Measurements from ENCODE around the gene RDH14. TPM values are rescaled to one million over a fixed set of nuclear protein-coding genes. Genes with fewer than 3 reads are reported as not detected.

The RDH14 gene
- total RNA-seq, 8 experiments from 2014 or later: 12.6 to 29.2 (median 18.5) TPM

DNA sequence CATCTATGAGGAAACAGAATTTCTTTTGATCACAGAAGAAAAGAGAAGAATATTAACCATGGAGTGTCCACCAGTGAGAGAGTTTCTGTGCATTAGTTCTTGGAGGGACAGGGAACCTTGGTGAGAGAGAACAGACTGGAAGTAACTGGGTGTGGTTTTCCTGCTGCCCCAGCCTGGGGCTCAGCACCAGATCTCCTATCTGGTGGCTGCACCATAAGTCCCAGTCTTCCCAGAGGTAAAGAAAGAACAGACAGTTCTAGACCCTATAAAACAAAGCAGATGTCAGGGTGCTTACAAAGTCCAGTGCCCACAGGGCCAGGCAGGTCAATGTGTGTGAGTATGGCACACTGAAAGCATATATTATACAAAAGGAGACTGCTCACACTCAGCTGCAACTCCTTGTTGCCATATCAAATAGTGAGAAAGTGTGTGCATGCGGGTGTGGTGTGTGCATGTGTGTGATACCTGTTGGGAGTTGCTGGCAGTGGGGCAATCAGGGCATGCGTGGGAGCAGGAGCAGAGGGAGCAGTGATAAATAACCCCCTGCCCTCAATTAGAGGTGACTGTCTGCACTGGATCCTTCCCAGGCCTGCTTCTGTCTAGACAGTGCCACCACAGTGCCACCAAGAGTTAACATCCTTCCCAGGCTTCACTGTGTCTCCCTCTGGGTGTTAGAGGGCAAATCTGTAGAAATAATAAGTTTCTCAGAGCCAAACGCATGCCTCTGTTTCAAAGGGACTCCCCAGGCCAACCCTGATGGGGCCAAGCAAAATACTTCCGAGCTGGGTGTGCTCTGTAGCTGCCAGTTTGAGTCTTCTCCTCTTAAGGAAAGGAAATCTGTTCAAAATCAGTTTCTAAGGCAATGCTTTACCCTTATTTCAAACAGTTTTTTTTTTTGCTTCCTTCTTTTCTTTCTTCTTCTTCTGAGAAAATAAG is 45.7 kb downstream of the RDH14 start:
- peak in 4 of 8 experiments; percentile 19 to 75 (median 51) for ATAC-seq (replicated peaks in 6 of 8)
- Histone ChIP-seq H3K4me1 (replicated peaks in 1 of 2) (no peaks in the 10 kb centered on the region), H3K27ac (no peak overlapping the region), H3K4me3 (no peak overlapping the region)
- 33 to 100% (median 73%) methylated on average over 1 to 3 of the region's 4 CpGs; no CpG with 5 or more reads in 3 of the 10 experiments for WGBS, 10 experiments
- in situ Hi-C loops (cut with MboI; ENCODE audit: low pct_unique_long_range_greater_than_20kb in 2 of 9, low sequenced_read_pairs in 9 of 9, unreplicated experiment in 9 of 9): loop anchor here in 5 of 9 experiments (25.0 kb wide), 2 partner anchors 848 to 1348 kb away; partner anchors contain the start of gene OSR1 (in 4 of the 5)

DNA sequence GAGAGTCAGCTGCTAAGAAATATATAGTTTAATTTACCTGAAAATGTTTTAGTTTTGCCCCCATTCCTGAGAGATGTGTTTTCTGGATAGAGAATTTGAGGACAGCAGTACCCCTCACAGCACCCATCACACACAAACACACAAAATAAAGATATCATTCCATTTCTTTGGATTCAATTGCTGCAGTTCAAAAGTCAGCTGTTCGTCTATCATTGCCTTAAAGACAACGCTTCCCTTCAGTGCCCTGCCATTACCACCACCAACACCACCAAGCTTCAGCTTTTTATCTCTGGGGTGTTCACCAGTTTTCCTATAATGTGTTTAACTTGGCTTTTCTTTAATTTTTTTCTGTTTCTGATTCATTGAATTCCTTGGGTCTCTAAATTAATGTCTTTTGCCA is 49.7 kb downstream of the RDH14 start:
- no peak overlapping the region for H3K27ac ChIP-seq
- in situ Hi-C loops (cut with MboI; ENCODE audit: low pct_unique_long_range_greater_than_20kb in 2 of 9, low sequenced_read_pairs in 9 of 9, unreplicated experiment in 9 of 9): loop anchor here in 5 of 9 experiments (25.0 kb wide), 2 partner anchors 852 to 1352 kb away; partner anchors contain the start of gene OSR1 (in 4 of the 5)
- no peak overlapping the region for H3K4me3 ChIP-seq
- WGBS, 10 experiments: 54 to 100% (median 98%) methylated on average over 1 to 2 of the region's 2 CpGs; no CpG with 5 or more reads in 2 of the 10 experiments
- no peak for ATAC-seq (replicated peaks in 6 of 8)
- H3K4me1 ChIP-seq (replicated peaks in 1 of 2): no peaks in the 10 kb centered on the region

DNA sequence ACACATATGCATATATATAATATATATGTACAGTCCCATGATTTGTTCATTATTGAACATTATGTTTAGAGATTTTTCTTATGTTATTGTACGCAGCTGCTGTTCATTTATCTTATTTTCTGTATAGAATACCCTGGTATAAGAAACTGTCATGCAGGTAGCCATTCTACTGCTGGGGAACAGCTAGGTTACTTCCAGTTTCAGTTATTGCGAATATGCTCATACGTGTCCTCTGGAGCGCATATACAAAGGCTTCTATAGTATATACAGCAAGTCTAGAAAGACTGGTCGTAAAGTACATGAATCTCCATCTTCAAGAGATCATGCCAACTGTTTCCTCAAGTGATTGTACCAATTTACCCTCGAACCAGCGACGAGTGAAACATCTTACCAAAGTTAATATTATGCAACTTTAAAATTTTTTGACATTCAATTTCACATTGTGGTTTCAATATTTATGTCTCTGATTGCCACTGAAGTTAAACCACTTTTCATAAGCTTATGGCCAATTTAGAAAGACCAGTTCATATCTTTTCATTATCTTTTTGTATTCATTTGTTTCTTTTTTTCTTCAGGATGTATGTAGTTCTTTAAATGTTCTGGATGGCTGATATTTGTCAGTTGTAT is 53.5 kb downstream of the RDH14 start:
- 68 to 100% (median 88%) methylated on average over 1 to 8 of the region's 8 CpGs for WGBS, 10 experiments
- H3K27ac ChIP-seq: no peak overlapping the region
- H3K4me1 ChIP-seq (replicated peaks in 1 of 2): no peaks in the 10 kb centered on the region
- no peak overlapping the region for H3K4me3 ChIP-seq
- no peak for ATAC-seq (replicated peaks in 6 of 8)
- in situ Hi-C loops (cut with MboI; ENCODE audit: low pct_unique_long_range_greater_than_20kb in 2 of 9, low sequenced_read_pairs in 9 of 9, unreplicated experiment in 9 of 9): loop anchor here in 5 of 9 experiments (25.0 kb wide), 2 partner anchors 855 to 1355 kb away; partner anchors contain the start of gene OSR1 (in 4 of the 5)

DNA sequence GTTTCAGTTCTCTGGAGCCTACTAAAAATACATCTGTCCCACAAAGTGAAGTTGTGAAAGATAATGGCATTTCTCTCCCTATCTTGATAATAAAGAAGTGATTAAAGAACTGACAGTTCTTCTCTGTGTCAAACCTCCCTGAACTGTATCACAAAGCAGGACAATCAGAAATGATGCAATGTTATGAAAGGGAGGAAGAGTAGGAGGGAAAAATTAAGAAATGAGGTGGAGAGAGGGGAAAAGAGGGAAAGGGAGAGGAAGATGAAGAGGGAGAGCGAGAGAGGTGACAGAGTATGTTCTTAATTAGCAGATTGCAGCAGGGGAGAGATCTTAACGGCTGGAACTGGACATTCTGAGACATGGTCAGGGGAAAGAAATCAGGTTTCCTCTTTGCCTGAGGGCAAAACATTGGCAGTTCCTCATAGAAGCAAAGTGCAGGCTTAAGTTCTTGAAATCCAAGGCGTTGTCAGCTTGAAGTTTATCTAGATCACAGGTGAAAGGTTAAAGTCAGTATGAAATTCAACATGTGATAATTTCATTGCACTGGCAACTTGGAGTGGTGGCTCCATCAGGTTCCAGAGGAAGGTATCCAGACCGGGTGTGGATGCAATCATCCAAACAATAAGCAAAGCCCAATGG is 54.6 kb downstream of the RDH14 start:
- in situ Hi-C loops (cut with MboI; ENCODE audit: low pct_unique_long_range_greater_than_20kb in 2 of 9, low sequenced_read_pairs in 9 of 9, unreplicated experiment in 9 of 9): loop anchor here in 5 of 9 experiments (25.0 kb wide), 2 partner anchors 856 to 1356 kb away; partner anchors contain the start of gene OSR1 (in 4 of the 5)
- Histone ChIP-seq H3K27ac (no peak overlapping the region), H3K4me3 (no peak overlapping the region), H3K4me1 (replicated peaks in 1 of 2) (no peaks in the 10 kb centered on the region)
- ATAC-seq (replicated peaks in 6 of 8): no peak
- 21 to 100% (median 63%) methylated on average over 1 to 4 of the region's 4 CpGs for WGBS, 10 experiments

Other genes with a start within 250 kb of the RDH14 start
- gene NT5C1B, start 28.9 kb upstream of the RDH14 start, total RNA-seq: 1 to 10 TPM in 2 of 8 experiments, under 1 TPM in 5, not detected in 1; 0.11 to 1.4 (median 0.55) TPM

Data from motor neuron (in vitro differentiated cells).